ENCODE measurements around the gene DLG1.

The DLG1 gene

DNA sequence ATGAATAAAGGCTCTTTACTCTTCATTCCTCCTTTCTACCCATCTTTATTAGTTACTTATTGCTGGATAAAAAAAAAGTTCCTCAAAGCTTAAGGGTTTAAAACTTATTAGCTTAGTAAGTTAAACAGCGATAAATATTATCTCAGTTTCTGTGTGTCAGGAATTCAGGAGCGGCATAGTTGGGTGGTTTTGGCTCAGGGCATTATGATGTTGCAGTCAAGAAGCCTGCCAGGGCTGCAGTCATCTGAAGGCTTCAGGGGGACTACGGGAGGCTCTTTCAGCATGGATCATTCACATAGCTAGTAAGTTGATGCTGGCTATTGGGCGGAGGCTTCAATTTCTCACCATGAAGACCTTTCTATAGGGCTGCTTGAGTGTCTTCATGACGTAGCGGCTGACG is 1.9 kb upstream of the DLG1 start:
- Histone ChIP-seq H3K9me3 (no peaks in the 10 kb centered on the region), H3K4me3 (ENCODE audit: low read depth in 1 of 2, low read length in 1 of 2) (no peak overlapping the region), H3K4me1 (ENCODE audit: control insufficient read depth in 1 of 2, insufficient read depth in 1 of 2, low read depth in 1 of 2, low read length in 1 of 2) (peaks cover 22 to 24% of the 10 kb centered on the region in 2 experiments), H3K27me3 (peaks cover 45% of the 10 kb centered on the region), H3K27ac (no peak overlapping the region), H3K36me3 (no peaks in the 10 kb centered on the region)
- TF ChIP-seq, protein P1, sequence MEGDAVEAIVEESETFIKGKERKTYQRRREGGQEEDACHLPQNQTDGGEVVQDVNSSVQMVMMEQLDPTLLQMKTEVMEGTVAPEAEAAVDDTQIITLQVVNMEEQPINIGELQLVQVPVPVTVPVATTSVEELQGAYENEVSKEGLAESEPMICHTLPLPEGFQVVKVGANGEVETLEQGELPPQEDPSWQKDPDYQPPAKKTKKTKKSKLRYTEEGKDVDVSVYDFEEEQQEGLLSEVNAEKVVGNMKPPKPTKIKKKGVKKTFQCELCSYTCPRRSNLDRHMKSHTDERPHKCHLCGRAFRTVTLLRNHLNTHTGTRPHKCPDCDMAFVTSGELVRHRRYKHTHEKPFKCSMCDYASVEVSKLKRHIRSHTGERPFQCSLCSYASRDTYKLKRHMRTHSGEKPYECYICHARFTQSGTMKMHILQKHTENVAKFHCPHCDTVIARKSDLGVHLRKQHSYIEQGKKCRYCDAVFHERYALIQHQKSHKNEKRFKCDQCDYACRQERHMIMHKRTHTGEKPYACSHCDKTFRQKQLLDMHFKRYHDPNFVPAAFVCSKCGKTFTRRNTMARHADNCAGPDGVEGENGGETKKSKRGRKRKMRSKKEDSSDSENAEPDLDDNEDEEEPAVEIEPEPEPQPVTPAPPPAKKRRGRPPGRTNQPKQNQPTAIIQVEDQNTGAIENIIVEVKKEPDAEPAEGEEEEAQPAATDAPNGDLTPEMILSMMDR (IDR thresholded peaks at IDR 0.05): no peak

DNA sequence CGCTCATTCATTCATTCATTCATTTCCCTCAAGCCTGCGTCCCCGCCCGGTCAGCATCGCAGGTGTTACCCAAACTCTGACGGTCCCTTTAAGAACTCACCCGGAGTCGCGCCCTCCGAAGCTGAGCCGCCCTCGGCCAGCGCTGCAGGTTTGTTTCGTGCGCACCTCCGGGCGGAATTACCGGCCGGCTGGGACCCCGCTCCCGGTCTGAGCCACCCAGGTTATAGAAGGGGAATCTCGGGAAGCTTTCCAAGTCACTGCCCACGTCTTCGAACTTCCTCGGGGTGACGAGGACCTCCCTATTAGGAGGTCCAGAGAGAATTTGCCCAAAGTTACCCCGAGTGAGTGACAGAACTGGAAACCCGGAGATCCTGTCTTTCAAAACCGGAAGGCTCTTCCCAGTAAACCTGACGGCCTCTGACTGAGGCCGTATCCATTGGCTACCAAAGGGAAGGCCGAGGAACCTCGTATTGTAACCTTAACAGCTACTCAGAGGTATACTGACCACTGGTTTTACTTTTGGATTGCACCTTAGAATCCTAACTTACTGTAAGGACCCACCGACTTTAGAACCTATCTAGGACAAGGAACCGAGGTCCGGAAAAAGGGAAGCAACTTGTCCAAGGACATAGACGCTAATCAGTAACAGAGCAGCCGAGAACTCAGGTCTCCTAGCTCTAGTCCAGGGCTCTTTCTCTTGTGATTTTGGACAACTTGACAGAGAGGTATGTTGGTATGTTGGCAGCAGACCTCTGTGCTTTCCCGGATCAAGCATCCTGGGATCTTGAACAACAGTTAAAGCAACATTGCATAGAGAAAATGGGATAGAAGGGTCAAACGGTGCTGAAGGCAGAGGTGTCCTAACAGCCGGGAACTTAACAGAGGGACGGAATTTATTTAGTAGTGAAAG is 788 bp upstream of the DLG1 start:
- peaks cover 22 to 24% of the 10 kb centered on the region in 2 experiments for H3K4me1 ChIP-seq (ENCODE audit: control insufficient read depth in 1 of 2, insufficient read depth in 1 of 2, low read depth in 1 of 2, low read length in 1 of 2)
- TF ChIP-seq, protein P1 (IDR thresholded peaks at IDR 0.05): no peak
- H3K27me3 ChIP-seq: peaks cover 42% of the 10 kb centered on the region
- no peaks in the 10 kb centered on the region for H3K9me3 ChIP-seq
- peak overlapping the region; percentile 77 to 95 for H3K4me3 ChIP-seq (ENCODE audit: low read depth in 1 of 2, low read length in 1 of 2)
- H3K27ac ChIP-seq: no peak overlapping the region
- no peaks in the 10 kb centered on the region for H3K36me3 ChIP-seq

DNA sequence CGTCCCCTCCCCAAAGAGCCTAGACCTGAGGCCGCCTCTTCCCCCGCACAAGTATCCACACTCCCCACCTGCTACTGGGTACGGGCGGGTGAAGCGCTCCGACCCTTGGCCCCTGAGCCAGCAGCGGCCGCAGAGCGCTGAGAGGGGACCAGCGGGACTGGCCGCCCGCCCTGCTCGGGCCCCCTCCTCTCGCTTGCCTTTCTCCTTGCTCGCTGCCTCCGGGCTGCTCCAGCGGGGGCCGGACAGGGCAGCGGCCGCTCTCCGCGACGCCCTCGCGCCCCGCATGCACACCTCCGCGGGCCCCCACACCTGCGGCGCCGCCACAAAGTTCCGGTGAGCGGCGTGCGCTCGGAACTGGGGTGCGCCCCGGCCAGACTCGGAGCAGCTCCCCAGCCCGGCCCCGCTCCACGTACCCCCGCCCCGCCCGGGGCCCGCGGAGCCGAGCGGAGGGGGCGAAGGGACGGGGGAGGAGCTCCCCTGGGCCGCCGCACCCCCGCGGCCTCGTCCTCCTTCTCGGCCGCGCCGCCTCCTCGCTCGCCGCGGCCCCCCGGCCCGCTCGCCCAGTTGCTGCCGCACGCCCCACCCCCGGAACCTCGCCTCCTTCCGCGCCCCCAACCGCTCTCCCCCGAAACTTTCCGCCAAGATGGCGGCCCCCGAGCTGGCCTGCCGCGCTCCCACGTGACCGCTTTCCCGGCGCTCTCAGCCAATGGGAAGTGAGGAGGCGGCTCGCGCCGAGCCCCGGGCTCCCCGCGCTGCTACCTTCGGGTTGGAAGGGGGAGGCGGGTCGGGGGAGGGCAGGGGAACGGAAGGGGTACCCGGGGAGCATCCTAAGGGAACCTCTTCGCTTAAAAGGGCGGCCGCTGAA is 704 bp downstream of the DLG1 start:
- peaks cover 30% of the 10 kb centered on the region for H3K27me3 ChIP-seq
- peaks cover 22 to 24% of the 10 kb centered on the region in 2 experiments for H3K4me1 ChIP-seq (ENCODE audit: control insufficient read depth in 1 of 2, insufficient read depth in 1 of 2, low read depth in 1 of 2, low read length in 1 of 2)
- TF ChIP-seq, protein P1 (IDR thresholded peaks at IDR 0.05): peak; percentile 13
- no peaks in the 10 kb centered on the region for H3K9me3 ChIP-seq
- H3K27ac ChIP-seq: peak overlapping the region; percentile 89
- H3K36me3 ChIP-seq: no peaks in the 10 kb centered on the region
- peak overlapping the region; percentile 77 to 95 for H3K4me3 ChIP-seq (ENCODE audit: low read depth in 1 of 2, low read length in 1 of 2)

DNA sequence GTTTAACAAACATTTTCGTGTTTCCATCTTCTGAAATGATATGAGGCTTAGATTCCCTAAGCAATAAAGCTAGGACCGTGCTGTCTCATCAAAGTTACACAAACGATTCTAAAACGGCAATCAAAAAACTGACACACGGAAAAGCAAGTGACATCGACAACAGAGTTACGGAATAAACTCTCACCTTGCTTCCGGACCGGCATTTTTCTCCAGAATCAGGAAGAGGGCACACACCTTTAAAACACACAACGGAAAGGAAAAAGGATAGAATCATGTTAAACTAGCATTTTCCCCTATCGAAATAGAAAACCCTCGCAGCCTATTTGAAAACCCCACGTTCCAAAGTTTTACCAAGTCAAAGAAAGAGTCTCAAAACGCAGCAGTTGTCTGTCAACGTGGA is 1.4 kb downstream of the DLG1 start:
- H3K36me3 ChIP-seq: no peaks in the 10 kb centered on the region
- peak overlapping the region; percentile 89 for H3K27ac ChIP-seq
- H3K4me1 ChIP-seq (ENCODE audit: control insufficient read depth in 1 of 2, insufficient read depth in 1 of 2, low read depth in 1 of 2, low read length in 1 of 2): peaks cover 22 to 24% of the 10 kb centered on the region in 2 experiments
- H3K4me3 ChIP-seq (ENCODE audit: low read depth in 1 of 2, low read length in 1 of 2): peak overlapping the region; percentile 77 to 95
- TF ChIP-seq, protein P1 (IDR thresholded peaks at IDR 0.05): no peak
- H3K27me3 ChIP-seq: peaks cover 30% of the 10 kb centered on the region
- no peaks in the 10 kb centered on the region for H3K9me3 ChIP-seq

DNA sequence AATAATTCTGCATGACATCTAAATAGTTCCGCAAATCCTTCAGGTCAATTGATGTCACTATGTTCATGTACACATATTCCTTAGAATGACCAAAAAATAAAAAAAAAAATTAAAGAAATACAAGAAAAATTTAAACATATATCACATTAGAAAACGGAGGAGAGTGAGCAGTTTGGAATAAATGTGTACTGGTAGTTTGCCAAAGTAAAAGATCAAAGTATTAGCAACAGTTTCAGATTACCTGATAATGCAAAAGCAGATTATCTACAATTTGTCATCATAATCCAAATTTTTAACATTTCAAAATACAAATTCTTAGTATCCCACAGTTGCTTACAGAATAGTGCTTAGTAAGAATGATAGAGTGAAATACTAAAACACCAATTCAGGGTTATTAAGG is 1.9 kb downstream of the DLG1 start:
- Histone ChIP-seq H3K4me1 (ENCODE audit: control insufficient read depth in 1 of 2, insufficient read depth in 1 of 2, low read depth in 1 of 2, low read length in 1 of 2) (peaks cover 22 to 24% of the 10 kb centered on the region in 2 experiments), H3K27ac (no peak overlapping the region), H3K27me3 (peaks cover 30% of the 10 kb centered on the region), H3K4me3 (ENCODE audit: low read depth in 1 of 2, low read length in 1 of 2) (peak overlapping the region; percentile 77 to 95), H3K9me3 (no peaks in the 10 kb centered on the region), H3K36me3 (no peaks in the 10 kb centered on the region)
- TF ChIP-seq, protein P1 (IDR thresholded peaks at IDR 0.05): no peak
